IMR-90 (cell line): ENCODE results near the gene SLC30A10. TPM values are rescaled to one million over a fixed set of nuclear protein-coding genes. Genes with fewer than 3 reads are reported as not detected.

ENCODE experiments used
- ATAC-seq: fragments of 200-7000 bp; cut with Tn5 transposase; 2 replicates; pipeline ENCODE4 v1.9.1; 2020; ENCODE audit warnings: low read depth, mild to moderate bottlenecking, moderate library complexity
- BruUV-seq: library from RNA; stranded (reverse); fragments of 400-500 nt; replicated peaks from 2 replicates; lab custom pipeline; 2021; lab: Mats Ljungman, UMichigan
- CTCF ChIA-PET: fragments of 300-600 bp; formaldehyde crosslinking; extraction: SDS; loops from one replicate; lab custom pipeline; 2021; ENCODE audit warnings: antibody characterized with exemption; lab: Yijun Ruan, JAX
- POLR2A ChIA-PET: fragments of 300-600 bp; sonication (Branson Sonifier 250); formaldehyde crosslinking; loops from one replicate; lab custom pipeline; 2022; ENCODE audit warnings: antibody characterized with exemption; ENCODE audit not compliant: unreplicated experiment; lab: Charles Lee
- DNase-seq: peaks from one replicate; pipeline ENCODE4 v3.0.0; 2013
- H2AFZ ChIP-seq: replicated peaks from 2 replicates; pipeline ENCODE3; 2013; ENCODE audit warnings: low read length, mild to moderate bottlenecking; ENCODE audit not compliant: poor library complexity
- H2AK5ac ChIP-seq: 2 replicates; pipeline ENCODE4 v1.6.1; 2013; ENCODE audit warnings: low read depth, low read length, inconsistent platforms
- H2AK9ac ChIP-seq: replicated peaks from 2 replicates; pipeline ENCODE3; 2013; ENCODE audit warnings: mild to moderate bottlenecking, low read depth, low read length, moderate library complexity; ENCODE audit not compliant: poor library complexity
- H2BK120ac ChIP-seq: 2 replicates; pipeline ENCODE4 v1.6.1; 2013; ENCODE audit warnings: low read depth, low read length, inconsistent platforms
- H2BK15ac ChIP-seq: 3 replicates; pipeline ENCODE4 v1.6.1; 2013; ENCODE audit warnings: low read depth, low read length, inconsistent platforms
- H2BK20ac ChIP-seq: 2 replicates; pipeline ENCODE4 v1.6.1; 2013; ENCODE audit warnings: low read depth, mild to moderate bottlenecking, inconsistent platforms, low read length, moderate library complexity
- H2BK5ac ChIP-seq: 2 replicates; pipeline ENCODE4 v1.6.1; 2013; ENCODE audit warnings: mild to moderate bottlenecking, low read depth, low read length, inconsistent platforms; ENCODE audit not compliant: poor library complexity, severe bottlenecking
- H3K14ac ChIP-seq: replicated peaks from 2 replicates; pipeline ENCODE4 v1.6.1; 2013; ENCODE audit warnings: low read depth, low read length, inconsistent platforms
- H3K18ac ChIP-seq: 2 replicates; pipeline ENCODE4 v1.6.1; 2013; ENCODE audit warnings: low read depth, low read length, control low read depth
- H3K23ac ChIP-seq: 2 replicates; pipeline ENCODE4 v1.6.1; 2013; ENCODE audit warnings: low read depth, low read length, inconsistent platforms
- H3K27ac ChIP-seq: 2 replicates; pipeline ENCODE4 v1.5.1; 2013; ENCODE audit warnings: mild to moderate bottlenecking, control low read depth, low read length; ENCODE audit not compliant: insufficient read depth
- H3K27me3 ChIP-seq: 2 replicates; pipeline ENCODE4 v1.6.1; 2013; ENCODE audit warnings: low read length; ENCODE audit not compliant: control insufficient read depth, insufficient read depth
- H3K36me3 ChIP-seq: 2 replicates; pipeline ENCODE4 v1.6.1; 2013; ENCODE audit warnings: low read length, mixed read lengths; ENCODE audit not compliant: control insufficient read depth, insufficient read depth
- H3K4ac ChIP-seq: 2 replicates; pipeline ENCODE4 v1.6.1; 2013; ENCODE audit warnings: low read depth, low read length, inconsistent platforms
- H3K4me1 ChIP-seq: 2 replicates; pipeline ENCODE4 v1.6.1; 2013; ENCODE audit warnings: low read length, mixed read lengths; ENCODE audit not compliant: control insufficient read depth, insufficient read depth
- H3K4me2 ChIP-seq: 2 replicates; pipeline ENCODE4 v1.6.1; 2013; ENCODE audit warnings: low read depth, mild to moderate bottlenecking, control low read depth, low read length, moderate library complexity
- H3K4me3 ChIP-seq: 2 replicates; pipeline ENCODE4 v1.5.1; 2013; ENCODE audit warnings: low read depth, mild to moderate bottlenecking, control low read depth, low read length, moderate library complexity; ENCODE audit not compliant: insufficient read depth
- H3K56ac ChIP-seq: 2 replicates; pipeline ENCODE4 v1.6.1; 2013; ENCODE audit warnings: low read length, inconsistent platforms; ENCODE audit not compliant: insufficient read depth; ENCODE audit errors: extremely low read depth
- H3K79me1 ChIP-seq, 2 experiments: 2 replicates each; pipeline ENCODE4 v1.6.1; 2013; ENCODE audit warnings: low read length in 2 of 2, inconsistent platforms in 1 of 2, low read depth in 1 of 2
- H3K9ac ChIP-seq: 2 replicates; pipeline ENCODE4 v1.6.1; 2013; ENCODE audit warnings: low read depth, low read length, control low read depth
- H3K9me1 ChIP-seq: 2 replicates; pipeline ENCODE4 v1.6.1; 2013; ENCODE audit warnings: low read length, inconsistent platforms; ENCODE audit not compliant: insufficient read depth
- H3K9me3 ChIP-seq: 2 replicates; pipeline ENCODE4 v1.6.1; 2013; ENCODE audit warnings: low read length; ENCODE audit not compliant: control insufficient read depth, insufficient read depth
- H4K20me1 ChIP-seq: 2 replicates; pipeline ENCODE4 v1.6.1; 2013; ENCODE audit warnings: low read length, inconsistent platforms; ENCODE audit not compliant: insufficient read depth
- H4K5ac ChIP-seq: 2 replicates; pipeline ENCODE4 v1.6.1; 2013; ENCODE audit warnings: mild to moderate bottlenecking, low read depth, low read length, control low read depth
- H4K8ac ChIP-seq, 2 experiments: 2 replicates each; pipeline ENCODE4 v1.6.1; 2013; ENCODE audit warnings: low read depth in 2 of 2, low read length in 2 of 2, control low read depth in 1 of 2, inconsistent platforms in 1 of 2
- H4K91ac ChIP-seq: 2 replicates; pipeline ENCODE4 v1.6.1; 2013; ENCODE audit warnings: low read depth, low read length, inconsistent platforms; ENCODE audit not compliant: insufficient read depth
- CEBPB ChIP-seq: IDR thresholded peaks from 2 replicates; pipeline ENCODE4 v1.6.1; 2012; ENCODE audit warnings: low read depth, low read length, improper control_type of control experiment
- CHD1 ChIP-seq: IDR thresholded peaks from 2 replicates; pipeline ENCODE4 v1.6.1; 2012; ENCODE audit warnings: low read depth, low read length, improper control_type of control experiment
- MAFK ChIP-seq: IDR thresholded peaks from 2 replicates; pipeline ENCODE4 v1.6.1; 2012; ENCODE audit warnings: low read depth, low read length, improper control_type of control experiment
- MXI1 ChIP-seq: IDR thresholded peaks from 2 replicates; pipeline ENCODE4 v1.6.1; 2012; ENCODE audit warnings: low read depth, mild to moderate bottlenecking, low read length, moderate library complexity, borderline replicate concordance
- RFX5 ChIP-seq: IDR thresholded peaks from 2 replicates; pipeline ENCODE4 v1.8.0; 2012; ENCODE audit warnings: low read depth, mild to moderate bottlenecking, low read length, moderate library complexity
- WGBS, 2 experiments: methylation state at CpG; one replicate each; pipeline versions ENCODE4 v1.1.5 to v1.1.7; 2013; ENCODE audit warnings: missing lambda C conversion rate in 2 of 2; ENCODE audit not compliant: insufficient read length in 1 of 2; ENCODE audit errors: extremely low coverage in 2 of 2; 5-methylcytosine and 5-hydroxymethylcytosine counted together
- dilution Hi-C: fragments of 300-500 bp; cut with HindIII; formaldehyde crosslinking; loops from one replicate; pipeline ENCODE4 v1.14.3; 2018; ENCODE audit warnings: low sequenced_read_pairs; ENCODE audit not compliant: unreplicated experiment
- in situ Hi-C: fragments of 300-500 bp; cut with MboI; formaldehyde crosslinking; loops from 3 replicates; pipeline ENCODE4 v1.14.3; 2019; ENCODE audit warnings: low sequenced_read_pairs, inconsistent platforms, mixed read lengths
- intact Hi-C: fragments of 100-400 bp; cut with micrococcal nuclease; formaldehyde crosslinking; loops from 2 replicates; pipeline ENCODE4 v1.10.0; 2022
- polyA plus RNA-seq, 3 experiments: library from polyadenylated mRNA; depleted of rRNA; stranded (reverse); fragments of >200 nt; gene quantifications; 2 replicates each; pipeline ENCODE4 v1.2.3, GENCODE V29; 2012; ENCODE audit warnings: low replicate concordance in 1 of 3
- total RNA-seq: library from RNA; depleted of rRNA; stranded (reverse); fragments of >200 nt; gene quantifications from 2 replicates; pipeline ENCODE4 v1.2.3, GENCODE V29; 2012
- TF ChIP-seq, protein P1 (sequence below): fragments of 150-350 bp; IDR thresholded peaks from 2 replicates; pipeline ENCODE4 v1.6.1; 2016; ENCODE audit warnings: low read depth, mild to moderate bottlenecking, low read length, moderate library complexity, borderline replicate concordance
- TF ChIP-seq, protein P2 (sequence below): conservative IDR thresholded peaks from 2 replicates; pipeline ENCODE4 v1.5.1; 2012; ENCODE audit warnings: mild to moderate bottlenecking, low read depth, low read length, improper control_type of control experiment

Gene SLC30A10
- total and polyA plus RNA-seq, 2 of the 4 experiments (the other 2 are of a cell fraction): not detected

DNA sequence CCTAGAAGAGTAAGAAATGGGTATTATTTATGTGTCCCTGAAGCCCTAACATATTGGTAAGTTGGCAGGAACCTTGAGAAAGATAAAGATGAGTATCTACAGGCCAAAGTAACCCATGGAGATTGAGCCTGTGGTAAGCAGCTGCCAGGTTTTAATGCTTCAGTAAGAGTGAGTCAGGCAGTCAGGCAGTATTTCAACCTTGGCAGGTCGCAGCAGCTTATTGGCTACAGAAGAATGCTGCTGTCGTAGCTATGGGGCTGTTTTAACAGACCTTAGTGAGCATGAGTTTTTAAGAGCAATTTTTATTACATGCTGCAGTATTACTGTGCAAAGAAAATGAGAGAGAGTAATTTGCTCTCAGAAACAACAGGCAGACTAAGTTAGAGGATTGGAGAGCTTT lies 10.3 kb upstream of the SLC30A10 start:
- CTCF ChIA-PET: no interaction called here
- POLR2A ChIA-PET: no interaction called here
- Histone ChIP-seq H2BK15ac (no peak overlapping the region), H3K23ac (no peak overlapping the region), H2BK5ac (no peak overlapping the region), H2AK5ac (no peak overlapping the region), H3K9ac (no peak overlapping the region), H4K20me1 (no peaks in the 10 kb centered on the region), H3K36me3 (no peaks in the 10 kb centered on the region), H3K4me2 (no peak overlapping the region), H4K8ac (no peak overlapping the region), H3K4me1 (no peaks in the 10 kb centered on the region), H3K9me1 (no peaks in the 10 kb centered on the region), H3K4ac (no peak overlapping the region), H3K4me3 (no peak overlapping the region), H2AFZ (no peak overlapping the region), H3K9me3 (no peaks in the 10 kb centered on the region), H3K79me1 (no peaks in the 10 kb centered on the region), H4K5ac (no peak overlapping the region), H3K18ac (no peak overlapping the region), H3K14ac (no peak overlapping the region), H3K27me3 (no peaks in the 10 kb centered on the region), H2BK120ac (no peak overlapping the region), H2AK9ac (no peak overlapping the region), H3K56ac (no peak overlapping the region), H4K91ac (no peak overlapping the region), H3K27ac (no peak overlapping the region), H2BK20ac (no peak overlapping the region)
- 20% methylated on average over 1 of the region's 2 CpGs; no CpG with 5 or more reads in 1 of the 2 experiments for WGBS, 2 experiments
- DNase-seq (peak; percentile 51), ATAC-seq (peak; percentile 17)
- TF ChIP-seq CHD1 (no peak), CEBPB (no peak), MXI1 (no peak), RFX5 (no peak), MAFK (no peak)
- TF ChIP-seq, protein P1, sequence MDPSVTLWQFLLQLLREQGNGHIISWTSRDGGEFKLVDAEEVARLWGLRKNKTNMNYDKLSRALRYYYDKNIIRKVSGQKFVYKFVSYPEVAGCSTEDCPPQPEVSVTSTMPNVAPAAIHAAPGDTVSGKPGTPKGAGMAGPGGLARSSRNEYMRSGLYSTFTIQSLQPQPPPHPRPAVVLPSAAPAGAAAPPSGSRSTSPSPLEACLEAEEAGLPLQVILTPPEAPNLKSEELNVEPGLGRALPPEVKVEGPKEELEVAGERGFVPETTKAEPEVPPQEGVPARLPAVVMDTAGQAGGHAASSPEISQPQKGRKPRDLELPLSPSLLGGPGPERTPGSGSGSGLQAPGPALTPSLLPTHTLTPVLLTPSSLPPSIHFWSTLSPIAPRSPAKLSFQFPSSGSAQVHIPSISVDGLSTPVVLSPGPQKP: no peak
- TF ChIP-seq, protein P2, sequence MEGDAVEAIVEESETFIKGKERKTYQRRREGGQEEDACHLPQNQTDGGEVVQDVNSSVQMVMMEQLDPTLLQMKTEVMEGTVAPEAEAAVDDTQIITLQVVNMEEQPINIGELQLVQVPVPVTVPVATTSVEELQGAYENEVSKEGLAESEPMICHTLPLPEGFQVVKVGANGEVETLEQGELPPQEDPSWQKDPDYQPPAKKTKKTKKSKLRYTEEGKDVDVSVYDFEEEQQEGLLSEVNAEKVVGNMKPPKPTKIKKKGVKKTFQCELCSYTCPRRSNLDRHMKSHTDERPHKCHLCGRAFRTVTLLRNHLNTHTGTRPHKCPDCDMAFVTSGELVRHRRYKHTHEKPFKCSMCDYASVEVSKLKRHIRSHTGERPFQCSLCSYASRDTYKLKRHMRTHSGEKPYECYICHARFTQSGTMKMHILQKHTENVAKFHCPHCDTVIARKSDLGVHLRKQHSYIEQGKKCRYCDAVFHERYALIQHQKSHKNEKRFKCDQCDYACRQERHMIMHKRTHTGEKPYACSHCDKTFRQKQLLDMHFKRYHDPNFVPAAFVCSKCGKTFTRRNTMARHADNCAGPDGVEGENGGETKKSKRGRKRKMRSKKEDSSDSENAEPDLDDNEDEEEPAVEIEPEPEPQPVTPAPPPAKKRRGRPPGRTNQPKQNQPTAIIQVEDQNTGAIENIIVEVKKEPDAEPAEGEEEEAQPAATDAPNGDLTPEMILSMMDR: no peak
- intact Hi-C loops (no loop called here), dilution Hi-C loops (no loop called here), in situ Hi-C loops (no loop called here)
- BruUV-seq: no TSS peak
